A549 (cell line): ENCODE measurements around the gene FGFR3.

Source experiments
- CEBPB ChIP-seq, 2 experiments: fragments of >200 bp in 1 of 2; sonication (Bioruptor Twin) in 1 of 2; formaldehyde crosslinking in 1 of 2; IDR thresholded peaks; 2 replicates each; pipeline ENCODE4 v1.6.1; 2012 to 2016
- CTCF ChIP-seq: fragments of >200 bp; sonication (Bioruptor Twin); formaldehyde crosslinking; IDR thresholded peaks from 3 replicates; pipeline ENCODE4 v1.5.1; 2016
- HMGXB4 ChIP-seq: fragments of 250-450 bp; sonication (Bioruptor Pico); IDR thresholded peaks from 2 replicates; pipeline ENCODE4 v1.5.0; 2021; ENCODE audit warnings: mild to moderate bottlenecking, moderate library complexity, borderline replicate concordance
- NFE2L2 ChIP-seq: fragments of 150-350 bp; conservative IDR thresholded peaks from 2 replicates; pipeline ENCODE4 v1.6.1; 2014; ENCODE audit warnings: low read length
- NR3C1 ChIP-seq: fragments of >200 bp; sonication (Bioruptor Twin); formaldehyde crosslinking; IDR thresholded peaks from 3 replicates; pipeline ENCODE4 v1.6.1; 2017
- POLR2A ChIP-seq: IDR thresholded peaks from 2 replicates; pipeline ENCODE4 v1.6.1; 2012; ENCODE audit warnings: mild to moderate bottlenecking, low read length
- SMC3 ChIP-seq: fragments of >200 bp; sonication (Bioruptor Twin); formaldehyde crosslinking; IDR thresholded peaks from 3 replicates; pipeline ENCODE4 v1.6.1; 2018; ENCODE audit warnings: inconsistent platforms
- SREBF2 ChIP-seq: fragments of 450-650 bp; IDR thresholded peaks from 2 replicates; pipeline ENCODE4 v1.6.1; 2014; ENCODE audit warnings: mild to moderate bottlenecking, moderate library complexity
- TFCP2L1 ChIP-seq: fragments of 250-450 bp; sonication (Bioruptor Pico); IDR thresholded peaks from 2 replicates; pipeline ENCODE4 v1.5.0; 2021; ENCODE audit warnings: mild to moderate bottlenecking

- no peak for TF ChIP-seq SMC3
- no peak for TF ChIP-seq CTCF
- TF ChIP-seq HMGXB4: no peak
- no peak for TF ChIP-seq NFE2L2
- TF ChIP-seq POLR2A: no peak
- no peak for TF ChIP-seq CEBPB (IDR thresholded peaks at IDR 0.05)
- TF ChIP-seq NR3C1: no peak
- TF ChIP-seq SREBF2: no peak
- TF ChIP-seq TFCP2L1 (CRISPR knock-in tag): no peak
These were observed 2.5 kb downstream of the FGFR3 start for GRCh38 chr4:1795299-1796195.
